SH-SY5Y (cell line): Measurements from ENCODE around the gene PAK1.

ENCODE experiments used
- GATA2 ChIP-seq: IDR thresholded peaks from 2 replicates; pipeline ENCODE4 v1.6.1; 2011; ENCODE audit warnings: mild to moderate bottlenecking, low read depth, low read length
- GATA3 ChIP-seq: IDR thresholded peaks from 2 replicates; pipeline ENCODE4 v1.6.1; 2011; ENCODE audit warnings: low read depth, mild to moderate bottlenecking, low read length, moderate library complexity

- no peak for TF ChIP-seq GATA2
- TF ChIP-seq GATA3: no peak
Measured at GRCh38 chr11:77421041-77421723, 52.7 kb downstream of the PAK1 start.
